Astrocyte (in vitro differentiated cells and primary cell): ENCODE measurements around the gene TM9SF4.

Source experiments
- EZH2 ChIP-seq: IDR thresholded peaks from 2 replicates; pipeline ENCODE4 v1.6.1; 2012; ENCODE audit warnings: mild to moderate bottlenecking, low read length, inconsistent platforms; ENCODE audit not compliant: insufficient read depth
- TF ChIP-seq, protein P1 (sequence below): IDR thresholded peaks from 2 replicates; pipeline ENCODE4 v1.5.1; 2011; ENCODE audit warnings: low read depth, mild to moderate bottlenecking, inconsistent platforms, low read length, moderate library complexity; ENCODE audit not compliant: insufficient read depth

DNA sequence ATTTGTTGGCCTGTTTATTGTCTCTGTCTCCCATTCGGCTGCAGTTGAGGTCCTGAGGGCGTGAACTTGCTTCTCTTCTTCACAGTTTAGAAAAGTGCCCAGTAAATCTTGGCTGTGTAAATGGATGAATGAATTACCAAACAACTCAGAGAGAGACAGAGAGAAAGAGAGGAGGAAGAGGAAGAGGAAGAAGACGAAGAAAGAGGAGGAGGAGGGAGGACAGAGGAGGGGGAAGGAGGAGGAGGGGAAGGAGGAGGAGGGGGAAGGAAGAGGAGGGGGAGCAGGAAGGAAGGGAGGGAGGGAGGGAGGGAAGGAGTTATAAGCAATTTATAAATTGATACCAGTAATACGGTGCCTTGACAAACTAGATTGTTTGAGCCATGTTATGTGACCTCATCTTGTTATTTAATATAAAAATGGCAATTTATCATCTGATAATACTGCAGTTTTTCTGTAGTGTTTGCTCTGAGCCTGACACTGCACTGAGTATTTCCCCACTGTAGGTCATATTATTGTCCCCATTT lies 38.8 kb upstream of the TM9SF4 start:
- TF ChIP-seq, protein P1, sequence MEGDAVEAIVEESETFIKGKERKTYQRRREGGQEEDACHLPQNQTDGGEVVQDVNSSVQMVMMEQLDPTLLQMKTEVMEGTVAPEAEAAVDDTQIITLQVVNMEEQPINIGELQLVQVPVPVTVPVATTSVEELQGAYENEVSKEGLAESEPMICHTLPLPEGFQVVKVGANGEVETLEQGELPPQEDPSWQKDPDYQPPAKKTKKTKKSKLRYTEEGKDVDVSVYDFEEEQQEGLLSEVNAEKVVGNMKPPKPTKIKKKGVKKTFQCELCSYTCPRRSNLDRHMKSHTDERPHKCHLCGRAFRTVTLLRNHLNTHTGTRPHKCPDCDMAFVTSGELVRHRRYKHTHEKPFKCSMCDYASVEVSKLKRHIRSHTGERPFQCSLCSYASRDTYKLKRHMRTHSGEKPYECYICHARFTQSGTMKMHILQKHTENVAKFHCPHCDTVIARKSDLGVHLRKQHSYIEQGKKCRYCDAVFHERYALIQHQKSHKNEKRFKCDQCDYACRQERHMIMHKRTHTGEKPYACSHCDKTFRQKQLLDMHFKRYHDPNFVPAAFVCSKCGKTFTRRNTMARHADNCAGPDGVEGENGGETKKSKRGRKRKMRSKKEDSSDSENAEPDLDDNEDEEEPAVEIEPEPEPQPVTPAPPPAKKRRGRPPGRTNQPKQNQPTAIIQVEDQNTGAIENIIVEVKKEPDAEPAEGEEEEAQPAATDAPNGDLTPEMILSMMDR: no peak
- TF ChIP-seq EZH2: no peak
